Stimulated activated CD8-positive, alpha-beta memory T cell treated with anti-CD3 and anti-CD28 coated beads, Interleukin-2, amount 100 ng/mL, for 1 hour (primary cell): ENCODE measurements around the gene GNG13.
"Not testable (repeated sequence)": the region's sequence is repeated elsewhere in the genome, so short reads cannot be mapped to it uniquely, and the experiment has no call there.

Experiments used
- DNase-seq, 2 donors: peaks; one replicate each; pipeline ENCODE4 v3.0.0-alpha.2; 2020; ENCODE audit warnings: low read depth in 2 of 2

GNG13 gene

GRCh38 chr16:799948-800833, at the start of gene GNG13:
Gene GNG13, minus strand, starts transcription at chr16:800734. Its CDS starts 1,657 bp downstream, at chr16:799077.
- DNase-seq, result no peak

- DNase-seq, result no peak
Measured at GRCh38 chr16:848510-849253, 48.1 kb upstream of the GNG13 start.

DNA sequence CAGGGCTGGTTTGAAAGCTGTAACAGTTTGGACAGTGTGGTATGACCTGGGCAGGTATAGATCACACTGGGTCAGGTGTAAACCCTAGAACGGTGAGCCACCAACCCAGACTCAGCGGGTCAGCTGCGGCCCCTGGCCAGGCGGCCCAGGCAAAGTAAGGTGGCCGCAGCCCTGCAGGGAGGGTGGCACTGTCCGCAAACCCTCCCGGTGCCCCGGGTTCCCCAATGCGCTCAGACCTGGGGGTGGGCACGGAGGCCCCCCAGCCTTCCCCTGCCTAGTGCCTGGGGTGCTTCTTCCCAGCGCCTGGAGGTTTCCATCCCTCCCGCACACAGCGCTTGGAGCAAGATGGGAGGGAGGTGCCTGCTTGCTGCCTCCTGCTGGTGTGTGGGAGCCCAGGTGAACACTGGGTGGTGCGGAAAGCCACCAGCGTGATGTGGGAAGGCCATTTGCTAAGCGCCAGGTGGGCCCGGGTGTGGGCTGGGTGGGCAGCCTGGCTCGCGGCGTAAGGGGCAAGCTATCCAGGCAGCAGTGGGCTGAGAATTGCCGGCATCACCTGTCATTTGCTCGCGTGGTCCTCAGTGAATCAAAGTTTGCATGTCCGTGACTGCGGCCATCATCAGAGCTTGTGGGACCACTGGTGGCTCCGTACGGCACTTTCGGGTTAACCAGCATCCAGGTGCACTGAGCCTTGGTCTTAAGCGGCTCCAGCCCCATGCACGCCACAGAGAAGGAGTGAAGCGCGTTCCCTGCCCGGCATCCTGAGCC, 47.3 kb upstream of the GNG13 start:
- DNase-seq, result no peak

DNA sequence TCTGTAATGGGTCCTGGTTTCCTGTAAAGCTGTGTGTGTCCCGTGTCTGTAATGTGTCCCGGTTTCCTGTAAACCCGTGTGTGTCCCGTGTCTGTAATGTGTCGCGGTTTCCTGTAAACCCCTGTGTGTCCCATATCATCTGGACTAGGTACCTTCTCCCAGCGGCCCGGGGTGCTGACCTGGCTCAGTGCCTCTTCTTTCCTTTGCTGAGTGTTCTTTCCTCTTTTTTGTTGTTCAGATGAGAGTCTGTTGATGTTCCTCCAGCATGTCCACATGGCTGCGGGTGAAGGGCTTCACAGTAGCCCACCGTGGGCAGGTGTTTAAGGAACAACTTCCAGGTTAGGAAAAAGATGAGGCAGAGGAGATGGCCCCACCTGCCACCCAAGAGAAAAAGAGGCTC, 46.6 kb upstream of the GNG13 start:
- DNase-seq, result no peak

DNA sequence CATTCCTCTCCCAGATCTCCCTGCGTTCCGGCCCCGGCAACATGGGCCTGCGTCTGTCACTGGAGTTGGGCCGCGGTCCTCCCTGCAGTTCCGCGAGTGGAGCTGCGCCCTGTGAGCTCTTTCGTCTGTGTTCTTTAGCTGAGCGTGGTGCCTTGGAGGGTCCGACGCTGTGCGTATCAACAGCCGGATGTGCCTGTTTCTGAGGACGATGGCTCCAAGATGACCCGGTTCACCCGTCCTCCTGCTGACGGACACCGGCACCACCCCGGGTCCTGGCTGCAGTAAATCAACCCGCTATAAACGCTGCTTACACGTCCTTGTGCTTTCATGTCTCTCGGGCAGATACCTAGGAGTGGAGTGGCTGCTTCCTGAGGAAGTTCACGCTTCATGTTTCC, 44.8 kb upstream of the GNG13 start:
- no peak for DNase-seq

DNA sequence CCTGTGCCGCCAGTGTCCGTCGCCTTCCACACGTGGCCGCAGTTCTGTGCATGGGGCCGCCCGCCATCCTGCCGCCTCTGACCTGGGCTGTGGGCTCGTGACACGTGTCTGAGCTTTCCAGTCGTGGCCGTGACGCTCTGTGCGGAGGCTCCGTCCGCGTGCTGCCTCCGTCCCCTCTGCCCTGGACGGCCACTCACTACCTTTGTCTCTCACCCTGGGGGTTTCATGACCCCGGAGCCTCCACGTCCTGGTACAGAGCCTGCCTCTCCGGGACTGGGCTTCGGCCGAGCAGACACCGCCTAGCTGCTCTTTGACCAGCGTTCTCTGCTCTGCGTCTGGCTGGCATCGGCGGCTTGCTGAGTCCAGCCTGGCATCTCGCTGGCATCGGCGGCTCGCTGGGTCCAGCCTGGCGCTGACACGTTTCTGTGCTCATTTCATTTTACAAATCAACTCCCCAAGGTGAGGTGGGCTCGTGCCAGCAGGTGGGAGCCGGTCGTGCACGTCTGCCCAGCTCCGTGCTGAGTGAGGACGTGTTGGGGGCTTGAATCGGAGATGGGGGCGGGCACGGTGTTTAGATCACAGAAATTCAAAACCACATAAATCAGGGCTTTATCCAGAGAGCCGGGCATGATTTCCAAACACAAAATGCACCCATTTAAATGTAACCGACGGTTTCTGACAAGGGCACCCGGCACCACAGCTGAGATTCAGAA, 44.3 kb upstream of the GNG13 start:
- DNase-seq, result no peak

DNA sequence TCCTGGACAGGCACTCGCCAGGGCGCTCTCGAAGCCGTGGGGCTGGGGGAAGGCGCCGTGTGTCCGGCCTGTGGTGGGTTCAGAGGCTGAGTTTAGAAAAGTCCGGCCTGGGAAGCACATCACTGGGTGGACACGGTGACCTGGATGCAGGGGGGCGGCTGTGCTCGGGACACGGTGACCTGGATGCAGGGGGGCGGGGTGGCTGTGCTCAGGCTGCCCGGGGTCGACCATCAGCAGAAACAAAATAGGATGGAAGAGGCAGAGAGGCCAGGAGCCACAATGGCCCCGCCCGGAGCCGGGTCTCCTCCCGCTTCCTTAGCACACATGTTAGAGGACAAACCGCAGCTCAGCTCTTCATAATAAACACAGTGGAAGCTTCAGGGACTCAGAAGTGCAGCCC, 43.2 kb upstream of the GNG13 start:
- no peak for DNase-seq

DNA sequence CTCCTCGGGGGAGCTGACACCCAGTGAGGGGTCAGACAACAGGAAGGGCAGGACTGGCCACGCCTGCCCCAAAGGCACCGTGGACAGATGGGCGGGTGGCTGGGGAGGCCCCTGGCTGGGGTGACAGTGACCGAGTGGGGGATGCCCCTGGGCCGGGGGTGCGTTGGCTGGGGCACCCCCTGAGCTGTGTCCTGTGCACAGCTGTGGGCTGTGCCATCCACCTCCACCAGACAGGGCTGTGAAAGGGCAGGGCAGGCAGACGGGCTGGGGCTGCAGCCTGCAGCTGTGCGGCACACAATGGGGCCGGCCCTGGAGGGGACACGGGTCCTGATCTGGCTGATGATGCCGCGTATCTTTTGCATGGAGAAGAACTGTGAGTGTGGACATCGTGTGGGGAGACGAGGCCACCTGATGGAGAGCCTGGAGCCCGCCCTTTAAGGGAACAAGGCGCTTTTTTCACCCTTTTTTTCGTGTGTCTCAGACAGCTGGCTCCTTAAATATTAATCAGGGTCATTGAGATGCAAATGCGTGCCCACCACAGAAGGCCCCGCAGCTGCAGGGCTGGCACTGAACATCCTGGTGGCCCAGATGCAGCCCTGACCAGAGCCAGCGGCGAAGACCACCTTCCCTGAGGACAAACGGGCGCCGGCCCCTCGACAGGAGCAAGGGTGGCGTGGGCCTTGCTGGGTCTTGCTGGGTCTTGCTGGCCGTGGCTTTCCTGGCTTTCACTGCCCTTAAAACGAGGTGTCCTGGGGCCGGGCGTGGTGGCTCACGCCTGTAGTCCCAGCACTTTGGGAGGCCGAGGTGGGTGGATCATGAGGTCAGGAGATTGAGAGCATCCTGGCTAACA, 42.4 kb upstream of the GNG13 start:
- DNase-seq, result no peak

GRCh38 chr16:842061-842476, 41.5 kb upstream of the GNG13 start:
- no peak for DNase-seq

- DNase-seq, result no peak
Measured at GRCh38 chr16:841455-842060, 41.0 kb upstream of the GNG13 start.

- DNase-seq, result no peak
Measured at GRCh38 chr16:840561-841454, 40.3 kb upstream of the GNG13 start.

- no peak for DNase-seq
Measured at GRCh38 chr16:839643-840408, 39.3 kb upstream of the GNG13 start.

GRCh38 chr16:838741-839140, 38.2 kb upstream of the GNG13 start:
- DNase-seq, result no peak

GRCh38 chr16:836822-837221, 36.3 kb upstream of the GNG13 start:
- DNase-seq, result not testable (repeated sequence)

- DNase-seq, result no peak
Measured at GRCh38 chr16:836221-836620, 35.7 kb upstream of the GNG13 start.

- DNase-seq, result no peak
Measured at GRCh38 chr16:835373-835772, 34.8 kb upstream of the GNG13 start.

- DNase-seq, result no peak
Measured at GRCh38 chr16:833411-833810, 32.9 kb upstream of the GNG13 start.

- DNase-seq, result no peak
Measured at GRCh38 chr16:832652-833336, 32.3 kb upstream of the GNG13 start.
